CD14-positive monocyte (primary cell): ENCODE measurements around the gene MAP3K13. TPM values are rescaled to one million over a fixed set of nuclear protein-coding genes. Genes with fewer than 3 reads are reported as not detected.

Experiments
- DNase-seq, 3 donors: peaks; one replicate each; pipeline ENCODE4 v3.0.0-alpha.2; 2011 to 2022
- H2AFZ ChIP-seq: 2 replicates; pipeline ENCODE4 v1.6.0; 2012; ENCODE audit warnings: mild to moderate bottlenecking, low read depth, low read length, inconsistent platforms; ENCODE audit not compliant: insufficient read depth, poor library complexity, severe bottlenecking
- H3K27ac ChIP-seq, 2 donors: 1 replicate in 1 of 2; 2 replicates in 1 of 2; pipeline ENCODE4 v1.5.1; 2012 to 2013; ENCODE audit warnings: low read length in 2 of 2, control low read depth in 1 of 2, inconsistent platforms in 1 of 2, low read depth in 1 of 2, mild to moderate bottlenecking in 1 of 2
- H3K27me3 ChIP-seq, 2 donors: one replicate each; pipeline versions ENCODE4 v1.6.0 to v1.6.1; 2011 to 2013; ENCODE audit warnings: low read length in 2 of 2; ENCODE audit not compliant: control insufficient read depth in 2 of 2, insufficient read depth in 2 of 2
- H3K36me3 ChIP-seq, 2 donors: replicated peaks in 1 of 2; 1 replicate in 1 of 2; 2 replicates in 1 of 2; pipeline versions ENCODE4 v1.5.1 to v1.6.1; 2012 to 2013; ENCODE audit warnings: low read length in 2 of 2, control low read depth in 1 of 2, inconsistent platforms in 1 of 2, mild to moderate bottlenecking in 1 of 2; ENCODE audit not compliant: insufficient read depth in 2 of 2, control insufficient read depth in 1 of 2
- H3K4me1 ChIP-seq, 2 donors: 1 replicate in 1 of 2; 2 replicates in 1 of 2; pipeline versions ENCODE4 v1.5.1 to v1.6.1; 2012 to 2013; ENCODE audit warnings: low read length in 2 of 2, control low read depth in 1 of 2, inconsistent platforms in 1 of 2, mild to moderate bottlenecking in 1 of 2, moderate library complexity in 1 of 2; ENCODE audit not compliant: insufficient read depth in 2 of 2, control insufficient read depth in 1 of 2
- H3K4me2 ChIP-seq: replicated peaks from 2 replicates; pipeline ENCODE3; 2012; ENCODE audit warnings: low read length, moderate library complexity, mild to moderate bottlenecking; ENCODE audit not compliant: poor library complexity, severe bottlenecking; ENCODE audit errors: extremely low read depth
- H3K4me3 ChIP-seq, 3 experiments: fragments of 200-600 bp in 1 of 3; sonication (generic) in 1 of 3; replicated peaks in 1 of 3; 1 replicate in 2 of 3; 2 replicates in 1 of 3; pipeline ENCODE4 v1.5.1; 2011 to 2013; ENCODE audit warnings: low read length in 3 of 3, mild to moderate bottlenecking in 3 of 3, control low read depth in 2 of 3, low read depth in 2 of 3, inconsistent platforms in 1 of 3, moderate library complexity in 1 of 3
- H3K79me2 ChIP-seq: 2 replicates; pipeline ENCODE4 v1.6.0; 2012; ENCODE audit warnings: mild to moderate bottlenecking, control low read depth, inconsistent platforms, low read length, moderate library complexity; ENCODE audit not compliant: insufficient read depth
- H3K9ac ChIP-seq: 2 replicates; pipeline ENCODE4 v1.6.0; 2017; ENCODE audit warnings: low read length, mild to moderate bottlenecking; ENCODE audit not compliant: insufficient read depth, poor library complexity, severe bottlenecking
- H3K9me3 ChIP-seq, 2 donors: replicated peaks in 1 of 2; 1 replicate in 1 of 2; 2 replicates in 1 of 2; pipeline versions ENCODE4 v1.5.1 to v1.6.1; 2012 to 2013; ENCODE audit warnings: low read length in 2 of 2, control low read depth in 1 of 2; ENCODE audit not compliant: control insufficient read depth in 1 of 2, insufficient read depth in 1 of 2
- H4K20me1 ChIP-seq: 2 replicates; pipeline ENCODE4 v1.6.0; 2012; ENCODE audit warnings: mild to moderate bottlenecking, low read length, control low read depth, moderate library complexity; ENCODE audit not compliant: insufficient read depth
- H3K27ac Mint-ChIP-seq, 7 donors: one replicate each; pipeline ENCODE4 v1.8.0; 2020; ENCODE audit warnings: mild to moderate bottlenecking in 7 of 7, mixed read lengths in 7 of 7, moderate library complexity in 6 of 7, inconsistent platforms in 2 of 7
- H3K27me3 Mint-ChIP-seq, 3 donors: one replicate each; pipeline ENCODE4 v1.8.0; 2021 to 2022; ENCODE audit warnings: low read depth in 3 of 3, mild to moderate bottlenecking in 3 of 3, mixed read lengths in 3 of 3, moderate library complexity in 3 of 3, inconsistent platforms in 1 of 3
- H3K36me3 Mint-ChIP-seq, 2 donors: one replicate each; pipeline ENCODE4 v1.8.0; 2020; ENCODE audit warnings: mixed read lengths in 2 of 2, inconsistent platforms in 1 of 2, mild to moderate bottlenecking in 1 of 2
- H3K4me1 Mint-ChIP-seq: one replicate; pipeline ENCODE4 v1.8.0; 2020; ENCODE audit warnings: mild to moderate bottlenecking, mixed read lengths
- H3K4me3 Mint-ChIP-seq, 2 donors: one replicate each; pipeline ENCODE4 v1.8.0; 2020; ENCODE audit warnings: mild to moderate bottlenecking in 2 of 2, mixed read lengths in 2 of 2, moderate library complexity in 1 of 2
- H3K9me3 Mint-ChIP-seq, 7 donors: one replicate each; pipeline ENCODE4 v1.8.0; 2020 to 2022; ENCODE audit warnings: mixed read lengths in 7 of 7, mild to moderate bottlenecking in 6 of 7, moderate library complexity in 6 of 7, inconsistent platforms in 2 of 7
- CTCF ChIP-seq: fragments of 200-600 bp; IDR thresholded peaks from one replicate; pipeline ENCODE4 v1.8.0; 2022; ENCODE audit warnings: antibody characterized with exemption, mild to moderate bottlenecking
- WGBS: methylation state at CpG from one replicate; pipeline ENCODE4 v1.1.5; 2013; ENCODE audit warnings: missing lambda C conversion rate; ENCODE audit not compliant: insufficient coverage; 5-methylcytosine and 5-hydroxymethylcytosine counted together
- intact Hi-C, 2 donors: fragments of 100-400 bp; cut with micrococcal nuclease; formaldehyde crosslinking; loops; one replicate each; pipeline versions ENCODE4 v1.15.0 to v1.15.1; 2023
- polyA plus RNA-seq, 3 donors: library from polyadenylated mRNA; depleted of rRNA in 1 of 3; unstranded in 2 of 3; stranded (reverse) in 1 of 3; fragments of 300-500 nt in 2 of 3; fragments of >200 nt in 1 of 3; fragmentation: Illumina TruSeq in 2 of 3; gene quantifications; 1 replicate in 2 of 3; 2 replicates in 1 of 3; pipeline ENCODE4 v1.2.3, GENCODE V29; 2012 to 2021

The MAP3K13 gene
- polyA plus RNA-seq, 3 donors, result 5.0 to 34.2 (median 30.9) TPM

- H3K4me3 Mint-ChIP-seq, result no peak overlapping the region
- peaks cover 0 to 2% (median 0%) of the 10 kb centered on the region in 7 donors for H3K9me3 Mint-ChIP-seq
- DNase-seq, result no peak
- H2AFZ ChIP-seq, result no peak overlapping the region
- no peaks in the 10 kb centered on the region for H4K20me1 ChIP-seq
- no peaks in the 10 kb centered on the region for H3K36me3 Mint-ChIP-seq
- peaks cover 14% of the 10 kb centered on the region for H3K4me1 Mint-ChIP-seq
- H3K27ac ChIP-seq, result no peak overlapping the region
- H3K79me2 ChIP-seq, result no peaks in the 10 kb centered on the region
- intact Hi-C loops, result loop anchor here in 1 of 2 donors (10.0 kb wide), 1 partner anchor 63 kb away; no protein-coding TSS in a partner anchor
- no peak overlapping the region for H3K27ac Mint-ChIP-seq
- no peak overlapping the region for H3K4me3 ChIP-seq
- H3K27me3 Mint-ChIP-seq, result peaks cover 0 to 2% (median 1%) of the 10 kb centered on the region in 3 donors
- 97% methylated on average over 4 of the region's 9 CpGs for WGBS
- no peaks in the 10 kb centered on the region for H3K9me3 ChIP-seq
- H3K27me3 ChIP-seq, result no peaks in the 10 kb centered on the region
- H3K36me3 ChIP-seq, result no peaks in the 10 kb centered on the region
- H3K4me2 ChIP-seq, result no peak overlapping the region
- peaks cover 10 to 14% of the 10 kb centered on the region in 2 donors for H3K4me1 ChIP-seq
- TF ChIP-seq CTCF, result no peak
- H3K9ac ChIP-seq, result no peak overlapping the region
These were observed 15.5 kb upstream of the MAP3K13 start for GRCh38 chr3:185347399-185347798.

- Histone ChIP-seq H3K9me3 (no peaks in the 10 kb centered on the region), H3K9ac (no peak overlapping the region), H2AFZ (no peak overlapping the region), H3K79me2 (no peaks in the 10 kb centered on the region), H3K36me3 (no peaks in the 10 kb centered on the region), H3K27me3 (no peaks in the 10 kb centered on the region), H4K20me1 (no peaks in the 10 kb centered on the region), H3K4me1 (no peaks in the 10 kb centered on the region), H3K27ac (no peak overlapping the region), H3K4me2 (no peak overlapping the region), H3K4me3 (no peak overlapping the region)
- H3K27ac Mint-ChIP-seq, result no peak overlapping the region
- no peaks in the 10 kb centered on the region for H3K36me3 Mint-ChIP-seq
- H3K4me3 Mint-ChIP-seq, result no peak overlapping the region
- H3K27me3 Mint-ChIP-seq, result peaks cover 1 to 9% (median 2%) of the 10 kb centered on the region in 3 donors
- no peak for DNase-seq
- intact Hi-C loops, result no loop called here
- WGBS, result no CpG with 5 or more reads among the region's 6 CpGs
- peaks cover 0 to 2% (median 0%) of the 10 kb centered on the region in 7 donors for H3K9me3 Mint-ChIP-seq
- TF ChIP-seq CTCF, result no peak
- peaks cover 1% of the 10 kb centered on the region for H3K4me1 Mint-ChIP-seq
These were observed 12.1 kb upstream of the MAP3K13 start for GRCh38 chr3:185350841-185351240.
